Body of pancreas (tissue), 4 donors: ENCODE measurements around the gene TOX3. TPM values are rescaled to one million over a fixed set of nuclear protein-coding genes. Genes with fewer than 3 reads are reported as not detected.

ENCODE experiments used
- ATAC-seq: fragments of 150-250 bp; one replicate; pipeline ENCODE4 v1.9.1; 2016
- DNase-seq, 4 donors: peaks; one replicate each; pipeline ENCODE4 v3.0.0-alpha.2; 2019
- H3K27ac ChIP-seq, 4 donors: fragments of 200-600 bp; sonication (generic); 1 replicate in 3 of 4; 2 replicates in 1 of 4; pipeline versions ENCODE4 v1.5.1 to v1.6.1; 2016 to 2019; ENCODE audit warnings: mild to moderate bottlenecking in 1 of 4, mixed read lengths in 1 of 4, moderate library complexity in 1 of 4
- H3K27me3 ChIP-seq, 2 donors: fragments of 200-600 bp; sonication (generic); one replicate each; pipeline ENCODE4 v1.6.0; 2016; ENCODE audit warnings: mild to moderate bottlenecking in 1 of 2
- H3K36me3 ChIP-seq, 2 donors: fragments of 200-600 bp; sonication (generic); replicated peaks in 1 of 2; 2 replicates each; pipeline ENCODE4 v1.5.1; 2016; ENCODE audit warnings: low read depth in 2 of 2; ENCODE audit not compliant: insufficient read depth in 1 of 2
- H3K4me1 ChIP-seq: fragments of 200-600 bp; sonication (generic); one replicate; pipeline ENCODE4 v1.6.0; 2016
- H3K4me3 ChIP-seq, 2 donors: fragments of 200-600 bp; sonication (generic); 1 replicate in 1 of 2; 2 replicates in 1 of 2; pipeline ENCODE4 v1.5.1; 2016 to 2019
- H3K9me3 ChIP-seq, 3 donors: fragments of 200-600 bp; sonication (generic); 1 replicate in 2 of 3; 2 replicates in 1 of 3; pipeline ENCODE4 v1.5.1; 2016
- CTCF ChIP-seq, 7 experiments: fragments of 450-650 bp in 4 of 7; fragments of 200-600 bp in 3 of 7; sonication (generic) in 3 of 7; IDR thresholded peaks; one replicate each; pipeline ENCODE4 v1.5.1; 2016 to 2019; ENCODE audit warnings: antibody characterized with exemption in 7 of 7
- POLR2A ChIP-seq, 3 donors: fragments of 450-650 bp; IDR thresholded peaks; one replicate each; pipeline ENCODE4 v1.6.1; 2016; ENCODE audit warnings: antibody characterized with exemption in 3 of 3, mild to moderate bottlenecking in 2 of 3
- WGBS, 2 donors: methylation state at CpG; one replicate each; pipeline ENCODE4 v1.1.5; 2017; 5-methylcytosine and 5-hydroxymethylcytosine counted together
- intact Hi-C: fragments of 100-400 bp; cut with DNase I; formaldehyde crosslinking; loops from one replicate; pipeline ENCODE4 v1.15.1; 2023
- total RNA-seq, 2 donors: library from RNA; depleted of rRNA; stranded (reverse); fragments of >200 nt; gene quantifications; one replicate each; pipeline ENCODE4 v1.1.0, GENCODE V29; 2016

Gene TOX3
- total RNA-seq, 2 donors from 2014 or later: 1.3 to 5.2 TPM

DNA sequence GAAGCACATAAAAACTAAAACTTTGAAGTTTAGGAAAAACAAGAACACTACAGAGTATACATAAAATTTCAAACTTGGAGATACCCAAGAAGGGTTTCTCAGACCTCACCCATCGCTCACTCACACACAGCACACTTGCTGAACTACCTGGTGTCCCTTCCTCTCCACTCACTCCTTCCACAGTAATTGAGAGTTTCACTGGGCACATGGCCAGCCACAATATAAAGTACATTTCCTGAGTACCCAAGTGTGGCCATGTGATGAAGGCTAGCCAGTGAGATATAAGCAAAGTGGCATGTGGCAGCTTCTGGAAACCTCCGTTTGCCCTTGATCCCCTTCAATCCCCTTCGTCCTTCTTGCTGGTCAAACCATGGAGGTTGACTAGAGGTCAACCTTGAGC is 11.9 kb downstream of the TOX3 start:
- WGBS, 2 donors: 83 to 86% methylated on average over 3 of the region's 3 CpGs
- Histone ChIP-seq H3K27ac (no peak overlapping the region), H3K4me1 (no peaks in the 10 kb centered on the region), H3K9me3 (no peaks in the 10 kb centered on the region), H3K4me3 (no peak overlapping the region), H3K36me3 (no peaks in the 10 kb centered on the region), H3K27me3 (no peaks in the 10 kb centered on the region)
- TF ChIP-seq CTCF (IDR thresholded peaks at IDR 0.05): no peak
- TF ChIP-seq POLR2A (IDR thresholded peaks at IDR 0.05): no peak
- intact Hi-C loops: no loop called here
- ATAC-seq (no peak), DNase-seq (peak in 1 of 4 donors; percentile 12)

DNA sequence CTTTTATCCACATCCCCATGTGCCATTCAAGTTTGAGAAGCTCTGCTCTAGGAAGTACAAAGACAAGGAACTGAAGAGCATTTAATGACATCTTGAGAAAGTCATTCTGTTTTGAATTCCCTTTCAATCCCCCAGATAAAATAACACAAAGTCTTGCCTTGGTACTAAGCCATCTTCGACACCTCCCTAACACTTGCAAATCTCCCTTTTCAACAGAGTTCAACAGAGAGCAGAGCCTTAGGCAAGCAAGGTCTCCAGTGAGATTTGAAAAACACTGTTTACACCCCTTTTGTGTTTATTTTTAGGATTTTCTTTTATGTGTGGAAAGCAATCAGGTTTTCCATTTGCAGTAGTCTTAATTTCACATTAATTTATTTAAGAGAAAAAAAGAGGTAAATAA is 13.6 kb downstream of the TOX3 start:
- Histone ChIP-seq H3K9me3 (no peaks in the 10 kb centered on the region), H3K27ac (no peak overlapping the region), H3K36me3 (no peaks in the 10 kb centered on the region), H3K27me3 (no peaks in the 10 kb centered on the region), H3K4me3 (no peak overlapping the region), H3K4me1 (no peaks in the 10 kb centered on the region)
- ATAC-seq: no peak
- TF ChIP-seq CTCF (IDR thresholded peaks at IDR 0.05) (no peak), POLR2A (IDR thresholded peaks at IDR 0.05) (no peak)
- intact Hi-C loops: no loop called here
- WGBS, 2 donors: 74 to 92% methylated on average over 1 of the region's 1 CpG
- no peak for DNase-seq

- Histone ChIP-seq H3K4me1 (no peaks in the 10 kb centered on the region), H3K27me3 (no peaks in the 10 kb centered on the region), H3K36me3 (no peaks in the 10 kb centered on the region), H3K9me3 (no peaks in the 10 kb centered on the region), H3K27ac (no peak overlapping the region), H3K4me3 (no peak overlapping the region)
- WGBS, 2 donors: 84 to 88% methylated on average over 8 of the region's 8 CpGs
- DNase-seq (no peak), ATAC-seq (no peak)
- TF ChIP-seq CTCF (IDR thresholded peaks at IDR 0.05) (no peak), POLR2A (IDR thresholded peaks at IDR 0.05) (no peak)
- intact Hi-C loops: no loop called here
Observed at GRCh38 chr16:52532384-52532783, 14.6 kb downstream of the TOX3 start.

- intact Hi-C loops: no loop called here
- Histone ChIP-seq H3K4me1 (no peaks in the 10 kb centered on the region), H3K27me3 (no peaks in the 10 kb centered on the region), H3K27ac (no peak overlapping the region), H3K4me3 (no peak overlapping the region), H3K36me3 (no peaks in the 10 kb centered on the region), H3K9me3 (no peaks in the 10 kb centered on the region)
- no peak for DNase-seq
- no peak for ATAC-seq
- TF ChIP-seq CTCF (IDR thresholded peaks at IDR 0.05) (no peak), POLR2A (IDR thresholded peaks at IDR 0.05) (no peak)
- WGBS, 2 donors: 22 to 26% methylated on average over 1 of the region's 1 CpG
Observed at GRCh38 chr16:52529226-52529625, 17.7 kb downstream of the TOX3 start.

DNA sequence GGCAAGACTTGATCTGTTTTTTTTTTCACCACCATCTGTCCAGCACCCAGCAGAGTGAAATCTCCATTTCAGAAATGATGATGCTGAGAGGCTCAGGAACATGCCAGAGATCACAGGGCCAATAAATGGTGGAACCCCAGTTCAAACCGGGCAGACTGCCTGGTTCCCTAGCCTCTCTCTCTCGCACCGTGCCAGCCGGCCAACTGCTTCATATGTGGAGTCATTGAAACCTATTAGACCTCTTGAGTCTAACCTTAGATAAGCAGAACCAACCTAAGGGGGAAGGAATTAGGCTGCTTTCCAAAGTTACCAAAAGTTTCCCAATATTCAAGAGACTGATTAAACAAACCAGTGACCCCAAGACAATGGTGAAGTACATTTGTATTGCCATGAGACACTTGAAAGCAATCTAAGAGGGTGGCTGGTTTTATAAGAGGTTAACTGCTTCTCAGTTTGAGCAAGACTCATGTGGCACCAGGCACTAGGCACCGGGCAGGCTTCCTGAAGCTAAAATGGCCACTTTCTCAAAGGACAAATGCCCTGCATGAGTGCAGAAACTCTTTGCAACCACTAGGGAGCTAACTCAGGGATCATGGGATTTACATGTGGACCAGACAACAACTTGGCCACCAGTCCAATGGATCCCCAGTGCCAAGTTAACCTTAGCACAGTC is 18.4 kb downstream of the TOX3 start:
- Histone ChIP-seq H3K27ac (peak overlapping the region in 1 of 4 donors; percentile 32), H3K4me3 (no peak overlapping the region), H3K9me3 (no peaks in the 10 kb centered on the region), H3K27me3 (no peaks in the 10 kb centered on the region), H3K36me3 (no peaks in the 10 kb centered on the region), H3K4me1 (no peaks in the 10 kb centered on the region)
- ATAC-seq: no peak
- DNase-seq: peak in 1 of 4 donors; percentile 23
- TF ChIP-seq CTCF (IDR thresholded peaks at IDR 0.05) (peak in 4 of 7 experiments; percentile 7 to 19 (median 16)), POLR2A (IDR thresholded peaks at IDR 0.05) (no peak)
- 79 to 90% methylated on average over 5 of the region's 5 CpGs for WGBS, 2 donors
- intact Hi-C loops: no loop called here
